ENCODE measurements around the gene HOXB4. TPM values are rescaled to one million over a fixed set of nuclear protein-coding genes. Genes with fewer than 3 reads are reported as not detected.

The HOXB4 gene
- total RNA-seq, 1 donor from 2014 or later: not detected

DNA sequence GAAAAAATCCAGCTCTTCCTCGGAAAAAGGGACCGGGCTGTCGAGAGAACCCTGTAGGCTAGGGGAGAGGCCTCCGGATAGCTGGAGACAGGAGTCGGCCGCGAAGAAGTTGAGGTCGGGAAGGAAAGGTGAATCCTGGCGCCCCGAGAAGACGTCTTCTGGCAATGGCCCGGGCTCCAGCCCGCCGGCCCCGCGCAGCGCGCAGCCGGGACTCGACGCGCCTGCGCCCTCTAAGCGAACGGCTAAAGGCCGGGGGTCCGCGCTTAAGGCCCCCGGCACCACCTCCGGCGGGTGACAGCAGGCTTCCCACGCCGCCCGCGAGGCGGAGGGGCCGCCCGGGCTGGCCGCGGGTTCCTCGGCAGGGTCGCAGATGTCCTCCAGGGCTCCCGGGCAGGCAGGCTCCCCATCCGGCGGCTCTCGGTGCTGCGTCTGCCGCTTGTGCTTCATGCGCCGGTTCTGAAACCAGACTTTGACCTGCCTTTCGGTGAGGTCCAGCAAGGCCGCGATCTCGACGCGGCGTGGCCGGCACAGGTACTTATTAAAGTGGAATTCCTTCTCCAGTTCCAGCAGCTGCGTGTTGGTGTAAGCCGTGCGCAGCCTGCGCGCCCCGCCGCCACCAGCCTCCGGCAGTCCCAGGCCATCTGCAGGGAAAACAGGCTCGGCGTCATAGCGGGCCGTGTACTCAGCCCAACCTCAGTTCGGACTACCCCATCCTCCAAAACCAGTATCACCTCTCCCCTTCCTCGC lies 34.9 kb downstream of the HOXB4 start:
- DNase-seq (ENCODE audit: low read depth) (peak; percentile 1), FAIRE-seq (no peak)
- no peak for TF ChIP-seq CTCF (IDR thresholded peaks at IDR 0.05; ENCODE audit: insufficient read depth, low read length, severe bottlenecking)
- no peak overlapping the region for H3K4me3 ChIP-seq (ENCODE audit: low read depth, low read length)
- H3K36me3 ChIP-seq (ENCODE audit: control insufficient read depth, insufficient read depth, low read length): no peaks in the 10 kb centered on the region
- H3K27me3 ChIP-seq (ENCODE audit: control insufficient read depth, insufficient read depth, low read length): peaks cover 66% of the 10 kb centered on the region

DNA sequence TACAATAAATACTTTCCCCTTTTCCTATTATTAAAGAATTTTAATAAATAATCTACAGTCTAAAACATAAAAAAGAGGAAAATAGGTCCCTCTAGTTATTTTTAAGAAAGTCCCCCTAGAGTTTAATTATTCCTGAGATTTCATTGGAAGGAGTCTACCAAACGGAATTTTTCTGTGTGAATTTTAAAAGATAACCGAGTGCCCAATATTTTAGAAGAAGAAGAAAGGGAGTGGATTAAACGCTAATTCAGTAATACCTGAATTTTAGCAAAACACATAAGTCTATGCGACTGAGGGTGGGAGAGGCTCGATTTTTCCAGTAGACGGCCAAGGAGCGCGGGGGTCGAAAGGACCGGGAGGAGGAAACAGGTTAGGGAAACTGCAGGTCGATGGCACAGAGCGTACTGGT lies 35.4 kb downstream of the HOXB4 start:
- no peak for TF ChIP-seq CTCF (IDR thresholded peaks at IDR 0.05; ENCODE audit: insufficient read depth, low read length, severe bottlenecking)
- Histone ChIP-seq H3K27me3 (ENCODE audit: control insufficient read depth, insufficient read depth, low read length) (peaks cover 65% of the 10 kb centered on the region), H3K36me3 (ENCODE audit: control insufficient read depth, insufficient read depth, low read length) (no peaks in the 10 kb centered on the region), H3K4me3 (ENCODE audit: low read depth, low read length) (no peak overlapping the region)
- DNase-seq (ENCODE audit: low read depth): no peak
- no peak for FAIRE-seq

GRCh38 chr17:48542114-48542656 lies 36.0 kb downstream of the HOXB4 start:
- no peaks in the 10 kb centered on the region for H3K36me3 ChIP-seq (ENCODE audit: control insufficient read depth, insufficient read depth, low read length)
- FAIRE-seq (no peak), DNase-seq (ENCODE audit: low read depth) (no peak)
- H3K4me3 ChIP-seq (ENCODE audit: low read depth, low read length): no peak overlapping the region
- no peak for TF ChIP-seq CTCF (IDR thresholded peaks at IDR 0.05; ENCODE audit: insufficient read depth, low read length, severe bottlenecking)
- H3K27me3 ChIP-seq (ENCODE audit: control insufficient read depth, insufficient read depth, low read length): peaks cover 60% of the 10 kb centered on the region

GRCh38 chr17:48541577-48542113 lies 36.5 kb downstream of the HOXB4 start:
- H3K27me3 ChIP-seq (ENCODE audit: control insufficient read depth, insufficient read depth, low read length): peaks cover 56% of the 10 kb centered on the region
- no peak for TF ChIP-seq CTCF (IDR thresholded peaks at IDR 0.05; ENCODE audit: insufficient read depth, low read length, severe bottlenecking)
- H3K36me3 ChIP-seq (ENCODE audit: control insufficient read depth, insufficient read depth, low read length): no peaks in the 10 kb centered on the region
- FAIRE-seq: no peak
- no peak overlapping the region for H3K4me3 ChIP-seq (ENCODE audit: low read depth, low read length)
- no peak for DNase-seq (ENCODE audit: low read depth)

- Histone ChIP-seq H3K4me3 (ENCODE audit: low read depth, low read length) (no peak overlapping the region), H3K27me3 (ENCODE audit: control insufficient read depth, insufficient read depth, low read length) (peaks cover 50% of the 10 kb centered on the region), H3K36me3 (ENCODE audit: control insufficient read depth, insufficient read depth, low read length) (no peaks in the 10 kb centered on the region)
- no peak for TF ChIP-seq CTCF (IDR thresholded peaks at IDR 0.05; ENCODE audit: insufficient read depth, low read length, severe bottlenecking)
- DNase-seq (ENCODE audit: low read depth) (no peak), FAIRE-seq (no peak)
Observed at GRCh38 chr17:48541036-48541576, 37.0 kb downstream of the HOXB4 start.
